AG04449 (cell line): ENCODE data around the gene RPS21.

Experiments used
- CTCF ChIA-PET: fragments of 350-600 bp; formaldehyde crosslinking; extraction: SDS; loops from one replicate; lab custom pipeline; 2021; ENCODE audit warnings: antibody characterized with exemption; lab: Yijun Ruan, JAX
- POLR2A ChIA-PET: fragments of 400-600, 350-600 bp; formaldehyde crosslinking; extraction: SDS; loops from one replicate; lab custom pipeline; 2020; ENCODE audit warnings: antibody characterized with exemption, inconsistent platforms; lab: Yijun Ruan, JAX
- DNase-seq: peaks from one replicate; pipeline ENCODE4 v3.0.0-alpha.2; 2010; ENCODE audit warnings: low read depth, low spot score
- H3K4me3 ChIP-seq: 2 replicates; pipeline ENCODE4 v1.5.1; 2011; ENCODE audit warnings: low read depth, mild to moderate bottlenecking, control low read depth, low read length
- TF ChIP-seq, protein P1 (sequence below): IDR thresholded peaks from one replicate; pipeline ENCODE4 v1.5.1; 2011; ENCODE audit warnings: mild to moderate bottlenecking, moderate library complexity, low read length, control low read depth, inconsistent platforms; ENCODE audit not compliant: insufficient read depth; ENCODE audit errors: missing control alignments

Gene RPS21

DNA sequence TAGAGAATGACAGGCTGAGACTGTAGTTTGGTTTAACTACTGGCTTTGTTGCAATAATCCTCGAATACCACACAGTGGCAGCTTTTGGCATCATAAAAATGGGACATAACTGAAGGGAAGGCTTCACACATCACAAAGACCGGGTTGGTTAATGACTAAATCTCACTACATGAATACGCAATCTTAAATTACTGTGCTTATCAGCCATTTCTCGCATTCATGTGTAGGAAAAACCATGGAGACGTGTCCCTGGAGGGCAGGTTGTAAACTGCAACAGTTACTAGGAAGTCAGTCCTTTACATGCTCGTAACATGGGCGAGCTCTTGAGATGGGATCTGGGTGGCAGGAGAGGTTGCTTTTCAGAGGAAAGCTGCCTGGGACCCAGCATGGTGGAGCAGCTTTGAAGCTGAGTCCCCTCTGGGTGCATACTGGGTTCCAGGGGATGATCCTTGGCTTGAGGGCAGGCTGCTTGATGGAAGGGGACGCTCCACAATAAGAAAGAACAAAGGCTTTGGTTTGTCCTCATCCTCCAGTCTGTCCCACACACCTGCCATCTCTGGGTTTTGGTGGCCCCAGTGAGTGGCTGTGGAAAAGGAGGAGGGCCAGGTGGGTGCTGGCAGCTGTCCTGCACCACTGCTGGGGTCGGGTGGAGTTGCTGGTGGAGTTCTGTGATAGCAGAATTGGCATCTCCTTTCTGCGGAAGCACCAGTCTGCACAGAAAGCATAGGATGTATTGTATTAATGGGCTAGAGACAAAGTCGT lies 2.1 kb downstream of the RPS21 start:
- TF ChIP-seq, protein P1, sequence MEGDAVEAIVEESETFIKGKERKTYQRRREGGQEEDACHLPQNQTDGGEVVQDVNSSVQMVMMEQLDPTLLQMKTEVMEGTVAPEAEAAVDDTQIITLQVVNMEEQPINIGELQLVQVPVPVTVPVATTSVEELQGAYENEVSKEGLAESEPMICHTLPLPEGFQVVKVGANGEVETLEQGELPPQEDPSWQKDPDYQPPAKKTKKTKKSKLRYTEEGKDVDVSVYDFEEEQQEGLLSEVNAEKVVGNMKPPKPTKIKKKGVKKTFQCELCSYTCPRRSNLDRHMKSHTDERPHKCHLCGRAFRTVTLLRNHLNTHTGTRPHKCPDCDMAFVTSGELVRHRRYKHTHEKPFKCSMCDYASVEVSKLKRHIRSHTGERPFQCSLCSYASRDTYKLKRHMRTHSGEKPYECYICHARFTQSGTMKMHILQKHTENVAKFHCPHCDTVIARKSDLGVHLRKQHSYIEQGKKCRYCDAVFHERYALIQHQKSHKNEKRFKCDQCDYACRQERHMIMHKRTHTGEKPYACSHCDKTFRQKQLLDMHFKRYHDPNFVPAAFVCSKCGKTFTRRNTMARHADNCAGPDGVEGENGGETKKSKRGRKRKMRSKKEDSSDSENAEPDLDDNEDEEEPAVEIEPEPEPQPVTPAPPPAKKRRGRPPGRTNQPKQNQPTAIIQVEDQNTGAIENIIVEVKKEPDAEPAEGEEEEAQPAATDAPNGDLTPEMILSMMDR = no peak
- ChIA-PET POLR2A (no interaction called here), CTCF (no interaction called here)
- H3K4me3 ChIP-seq = no peak overlapping the region
- DNase-seq = no peak

DNA sequence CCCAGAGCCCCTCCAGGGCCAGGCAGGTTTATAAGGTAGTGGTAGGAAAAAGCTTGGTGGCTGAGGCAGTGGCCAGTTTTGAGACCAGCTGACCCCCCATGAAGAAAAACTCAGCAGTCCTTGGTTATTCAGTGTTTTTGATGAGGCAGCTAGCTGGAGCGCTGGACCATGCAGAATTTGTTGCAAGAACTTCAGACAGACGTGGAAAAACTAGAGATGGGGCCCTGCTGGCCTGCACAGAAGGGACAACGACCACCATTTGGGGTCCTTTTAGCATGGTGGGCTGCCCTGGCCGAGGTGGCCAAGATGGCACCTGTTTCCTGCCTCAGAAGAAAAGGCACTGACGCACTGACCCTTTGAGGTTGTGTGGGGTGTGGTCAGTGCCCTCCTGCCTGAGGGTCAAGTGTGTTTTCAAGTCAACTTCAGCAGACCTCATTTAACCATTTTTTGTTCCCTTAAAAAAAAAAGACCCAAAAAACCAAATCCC lies 2.7 kb downstream of the RPS21 start:
- no peak for DNase-seq
- TF ChIP-seq, protein P1 = no peak
- no peak overlapping the region for H3K4me3 ChIP-seq
- CTCF ChIA-PET = no interaction called here
- POLR2A ChIA-PET = no interaction called here

DNA sequence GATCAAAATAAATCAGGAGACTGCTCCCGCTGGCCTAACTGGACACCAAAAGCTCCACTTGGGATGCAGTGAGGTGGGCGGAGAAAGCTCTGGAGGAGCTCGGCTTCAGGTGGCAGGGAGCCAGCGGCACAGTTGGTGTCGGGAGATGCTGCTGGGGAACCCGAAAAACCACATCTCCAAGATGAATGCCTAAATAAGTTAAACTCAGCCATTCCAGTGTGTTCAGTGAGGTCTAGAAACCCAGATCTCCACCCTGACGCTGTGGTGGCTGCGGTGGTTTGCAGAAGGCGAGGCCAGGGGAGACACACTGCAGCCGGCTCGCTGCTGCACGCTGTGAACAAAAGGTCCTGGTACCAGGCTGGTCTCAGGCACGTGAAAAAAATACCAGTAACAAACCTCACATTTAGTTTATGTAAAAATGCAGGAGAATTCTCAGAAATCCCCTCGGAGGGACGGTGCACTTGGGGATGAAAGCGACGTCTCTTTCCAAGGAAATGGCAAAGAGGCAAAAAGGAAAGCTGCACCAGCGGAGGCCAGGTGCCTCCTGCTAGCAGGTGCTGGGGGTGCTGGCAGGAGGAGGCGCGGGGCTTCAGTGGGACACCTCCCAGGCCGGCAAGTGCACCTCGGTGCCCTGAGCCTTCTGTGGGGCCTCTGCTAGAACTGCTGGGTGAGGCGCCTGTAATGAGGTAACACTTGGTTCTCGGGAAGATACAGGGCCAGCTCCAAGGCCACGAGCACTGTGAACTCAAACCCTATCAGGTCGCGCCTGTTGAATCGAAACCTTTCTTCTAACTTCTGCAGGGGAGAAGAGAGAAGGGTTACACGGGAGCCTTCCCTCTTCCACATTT lies 3.6 kb downstream of the RPS21 start:
- no peak for DNase-seq
- TF ChIP-seq, protein P1 = no peak
- ChIA-PET CTCF (no interaction called here), POLR2A (interaction anchor here (1.4 kb wide), 1 partner anchor 11 kb away, joined by 4 read pairs; no protein-coding TSS in a partner anchor)
- H3K4me3 ChIP-seq = no peak overlapping the region

DNA sequence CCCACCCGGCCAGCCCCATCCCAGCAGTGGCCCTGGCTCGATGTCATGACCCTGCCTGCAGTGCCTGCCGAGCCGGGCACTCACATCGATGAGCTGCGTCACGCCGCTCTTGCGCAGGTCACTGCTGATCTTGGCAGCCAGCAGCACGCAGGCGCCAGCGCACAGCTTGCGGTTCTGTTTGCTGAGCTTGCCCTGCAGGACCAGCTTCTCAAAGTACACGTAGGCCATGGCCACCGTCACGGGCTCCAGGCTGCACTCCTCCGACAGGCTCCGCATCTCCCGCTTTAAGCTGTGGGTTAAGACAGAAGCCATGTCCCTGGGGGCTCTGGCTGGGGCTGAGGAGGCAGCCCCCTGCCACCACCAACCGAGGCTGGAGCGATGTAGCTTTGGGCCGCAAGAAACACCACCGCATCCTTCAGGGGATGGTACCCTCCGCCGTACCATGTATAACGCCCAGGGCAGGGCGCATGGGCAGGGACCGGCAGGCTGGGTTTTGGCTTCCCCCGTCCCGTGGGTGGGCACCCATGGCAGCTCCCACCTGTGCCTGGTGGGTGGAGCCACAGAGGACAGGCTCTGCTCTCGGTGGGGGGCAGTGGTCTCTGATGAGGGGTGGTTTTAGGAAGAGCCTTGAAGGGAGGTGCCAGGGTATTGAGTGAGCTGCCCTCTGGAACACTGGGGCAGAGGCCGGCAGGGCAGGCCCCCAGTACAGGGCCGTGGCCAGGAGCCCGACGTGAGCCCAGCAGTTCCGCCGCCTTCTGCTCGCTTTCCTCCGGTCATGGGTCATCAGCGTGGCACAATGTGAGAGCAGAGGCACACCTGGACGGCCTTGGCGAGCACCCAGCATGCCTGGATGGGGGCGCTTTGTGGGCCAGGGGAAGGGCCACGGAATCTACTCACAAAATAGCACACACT lies 4.5 kb downstream of the RPS21 start:
- ChIA-PET POLR2A (interaction anchor here (1.4 to 1.5 kb wide), 2 partner anchors 9 to 10 kb away, joined by 4 to 6 read pairs; no protein-coding TSS in a partner anchor), CTCF (interaction anchor here (1.5 kb wide), 1 partner anchor 9 kb away, joined by 3 read pairs; no protein-coding TSS in a partner anchor)
- DNase-seq = no peak
- TF ChIP-seq, protein P1 = no peak
- H3K4me3 ChIP-seq = no peak overlapping the region

DNA sequence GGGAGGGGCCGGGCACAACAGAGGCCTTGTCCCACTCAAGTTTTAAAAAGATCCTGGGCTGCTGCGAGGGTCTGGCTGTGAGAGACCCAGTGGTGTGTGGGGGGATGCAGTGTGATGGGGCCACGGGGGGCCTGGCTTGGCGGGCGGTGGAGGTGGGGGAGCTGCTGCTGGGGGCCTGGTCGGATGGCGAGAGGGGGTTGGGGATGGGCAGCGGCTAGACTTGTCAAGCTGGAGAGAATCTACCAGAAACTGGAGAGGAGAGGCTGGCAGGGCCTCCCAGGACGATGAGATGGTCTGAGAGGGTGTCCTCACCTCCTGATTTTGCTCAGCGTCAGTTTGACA lies 5.1 kb downstream of the RPS21 start:
- TF ChIP-seq, protein P1 = no peak
- POLR2A ChIA-PET = interaction anchor here (1.4 to 1.5 kb wide), 2 partner anchors 8 to 10 kb away, joined by 4 to 6 read pairs; no protein-coding TSS in a partner anchor
- H3K4me3 ChIP-seq = no peak overlapping the region
- CTCF ChIA-PET = interaction anchor here (1.5 kb wide), 1 partner anchor 10 kb away, joined by 3 read pairs; no protein-coding TSS in a partner anchor
- DNase-seq = no peak
